ENCODE measurements around the gene MRPL19. TPM values are rescaled to one million over a fixed set of nuclear protein-coding genes. Genes with fewer than 3 reads are reported as not detected.

Gene MRPL19
- total RNA-seq, 1 experiment from 2014 or later = 65.3 TPM

DNA sequence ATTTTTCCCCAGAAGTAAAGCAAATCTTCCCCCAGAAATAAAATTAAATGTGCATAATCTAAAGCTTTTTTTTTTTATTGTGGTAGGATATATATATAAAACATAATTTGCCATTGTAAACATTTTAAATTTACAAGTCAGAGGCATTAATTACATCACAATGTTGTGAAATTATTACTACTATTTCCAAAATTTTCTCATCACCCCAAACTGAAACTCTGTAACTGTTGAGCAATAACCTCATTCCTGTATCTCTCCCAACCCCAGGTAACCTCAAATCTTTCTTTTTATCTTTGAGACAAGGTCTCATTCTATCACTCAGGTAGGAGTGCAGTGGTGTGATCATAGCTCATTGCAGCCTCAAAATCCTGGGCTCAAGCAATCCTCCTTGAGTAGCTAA, 11.2 kb downstream of the MRPL19 start:
- no peaks in the 10 kb centered on the region for H3K27me3 ChIP-seq (ENCODE audit: insufficient read depth, low read length)
- H3K4me3 ChIP-seq (replicated peaks in 1 of 2; ENCODE audit: low read depth in 1 of 2, low read length in 2 of 2) = no peak overlapping the region
- no peaks in the 10 kb centered on the region for H3K9me3 ChIP-seq (ENCODE audit: control insufficient read depth in 1 of 2, insufficient read depth in 1 of 2, low read depth in 1 of 2, low read length in 2 of 2)
- TF ChIP-seq POLR2A (IDR thresholded peaks at IDR 0.05; ENCODE audit: borderline replicate concordance, extremely low read depth, insufficient read depth, insufficient read length) (no peak), SIN3A (IDR thresholded peaks at IDR 0.05; ENCODE audit: low read depth) (no peak), ZNF274 (IDR thresholded peaks at IDR 0.05; ENCODE audit: low read depth, low read length) (no peak), TCF7L2 (IDR thresholded peaks at IDR 0.05; ENCODE audit: borderline replicate concordance, extremely low read depth, insufficient read depth, insufficient read length) (no peak), JUND (IDR thresholded peaks at IDR 0.05) (no peak), RAD21 (IDR thresholded peaks at IDR 0.05; ENCODE audit: low read depth) (no peak), ELF1 (IDR thresholded peaks at IDR 0.05; ENCODE audit: borderline replicate concordance, low read depth) (no peak), SRF (IDR thresholded peaks at IDR 0.05; ENCODE audit: low read depth) (no peak), YY1 (IDR thresholded peaks at IDR 0.05; ENCODE audit: extremely low read depth, insufficient replicate concordance, low read depth, low read length) (no peak), POLR2AphosphoS5 (IDR thresholded peaks at IDR 0.05; ENCODE audit: low read depth, low read length) (no peak), ZFX (IDR thresholded peaks at IDR 0.05) (no peak), CEBPB (IDR thresholded peaks at IDR 0.05; ENCODE audit: low read depth) (no peak), EGR1 (IDR thresholded peaks at IDR 0.05; ENCODE audit: low read depth) (no peak), FOSL1 (IDR thresholded peaks at IDR 0.05; ENCODE audit: low read depth) (no peak), SP1 (IDR thresholded peaks at IDR 0.05; ENCODE audit: low read depth) (no peak), EZH2 (IDR thresholded peaks at IDR 0.05) (no peak)
- TF ChIP-seq, protein P1, sequence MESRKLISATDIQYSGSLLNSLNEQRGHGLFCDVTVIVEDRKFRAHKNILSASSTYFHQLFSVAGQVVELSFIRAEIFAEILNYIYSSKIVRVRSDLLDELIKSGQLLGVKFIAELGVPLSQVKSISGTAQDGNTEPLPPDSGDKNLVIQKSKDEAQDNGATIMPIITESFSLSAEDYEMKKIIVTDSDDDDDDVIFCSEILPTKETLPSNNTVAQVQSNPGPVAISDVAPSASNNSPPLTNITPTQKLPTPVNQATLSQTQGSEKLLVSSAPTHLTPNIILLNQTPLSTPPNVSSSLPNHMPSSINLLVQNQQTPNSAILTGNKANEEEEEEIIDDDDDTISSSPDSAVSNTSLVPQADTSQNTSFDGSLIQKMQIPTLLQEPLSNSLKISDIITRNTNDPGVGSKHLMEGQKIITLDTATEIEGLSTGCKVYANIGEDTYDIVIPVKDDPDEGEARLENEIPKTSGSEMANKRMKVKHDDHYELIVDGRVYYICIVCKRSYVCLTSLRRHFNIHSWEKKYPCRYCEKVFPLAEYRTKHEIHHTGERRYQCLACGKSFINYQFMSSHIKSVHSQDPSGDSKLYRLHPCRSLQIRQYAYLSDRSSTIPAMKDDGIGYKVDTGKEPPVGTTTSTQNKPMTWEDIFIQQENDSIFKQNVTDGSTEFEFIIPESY (IDR thresholded peaks at IDR 0.05; ENCODE audit: extremely low read depth, insufficient replicate concordance, low read length) = no peak
- TF ChIP-seq, protein P2, sequence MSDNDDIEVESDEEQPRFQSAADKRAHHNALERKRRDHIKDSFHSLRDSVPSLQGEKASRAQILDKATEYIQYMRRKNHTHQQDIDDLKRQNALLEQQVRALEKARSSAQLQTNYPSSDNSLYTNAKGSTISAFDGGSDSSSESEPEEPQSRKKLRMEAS (IDR thresholded peaks at IDR 0.05) = no peak
- DNase-seq (ENCODE audit: low read depth, low spot score) (no peak), ATAC-seq (no peak)
- H3K27ac ChIP-seq (ENCODE audit: low read depth, low read length) = no peak overlapping the region
- no peak overlapping the region for H3K9ac ChIP-seq (ENCODE audit: low read length)
- no peaks in the 10 kb centered on the region for H3K9me2 ChIP-seq (ENCODE audit: insufficient read depth)
- no peak overlapping the region for H2AFZ ChIP-seq (ENCODE audit: low read depth, low read length, poor library complexity, severe bottlenecking)
- peaks cover 59% of the 10 kb centered on the region for H3K79me2 ChIP-seq (ENCODE audit: insufficient read depth, low read length)
- 0 out of 2 replicates have a peak, but pooled peaks cover 4% of the 10 kb centered on the region for H4K20me1 ChIP-seq (ENCODE audit: insufficient read depth)
- ChIA-PET POLR2A (no interaction called here), RAD21 (ENCODE audit: low non-redundant PET in 1 of 2, low total read pairs in 2 of 2, uncharacterized antibody in 2 of 2, unreplicated experiment in 2 of 2) (no interaction called here), CTCF (interaction anchor here (2.0 kb wide), 1 partner anchor 17 kb away, joined by 4 read pairs; no protein-coding TSS in a partner anchor)
- intact Hi-C loops (cut with micrococcal nuclease) = no loop called here
- H3K36me3 ChIP-seq (ENCODE audit: control insufficient read depth in 1 of 2, insufficient read depth in 2 of 2, low read length in 2 of 2) = peaks cover 40 to 45% of the 10 kb centered on the region in 2 experiments
- BruUV-seq (replicated peaks) = no TSS peak
- no peaks in the 10 kb centered on the region for H3K4me1 ChIP-seq (ENCODE audit: control insufficient read depth in 1 of 2, insufficient read depth in 2 of 2, low read length in 2 of 2)
- no peak overlapping the region for H3K4me2 ChIP-seq (ENCODE audit: low read length)

Data from HCT116 (cell line).